K562 (cell line): ENCODE data around the gene CTIF. TPM values are rescaled to one million over a fixed set of nuclear protein-coding genes. Genes with fewer than 3 reads are reported as not detected.

Source experiments
- ATAC-seq: fragments of 200-7000 bp; cut with Tn5 transposase; 3 replicates; pipeline ENCODE4 v1.9.1; 2020; ENCODE audit warnings: moderate library complexity
- BruUV-seq: library from RNA; stranded (reverse); fragments of 400-500 nt; replicated peaks from 2 replicates; lab custom pipeline; 2021; lab: Mats Ljungman, UMichigan
- CTCF ChIA-PET: fragments of 300-600 bp; formaldehyde crosslinking; extraction: SDS; loops from one replicate; lab custom pipeline; 2021; ENCODE audit warnings: low intra/inter-chr PET ratio; lab: Yijun Ruan, JAX
- POLR2A ChIA-PET: fragments of 300-600, 350-650 bp; sonication (Branson Sonifier 250); formaldehyde crosslinking; extraction: SDS; loops from one replicate; lab custom pipeline; 2021; ENCODE audit warnings: antibody characterized with exemption, inconsistent platforms; lab: Yijun Ruan, JAX
- DNase-seq, 4 experiments: peaks; one replicate each; pipeline versions ENCODE4 v3.0.0 to v3.0.0-alpha.2; 2011 to 2018; ENCODE audit warnings: low spot score in 3 of 4, mixed read lengths in 3 of 4; ENCODE audit errors: extremely low read depth in 1 of 4
- FAIRE-seq: peaks from 2 replicates; lab custom pipeline; 2011; peaks lifted over from hg19 to GRCh38; lab: Jason Lieb, UNC
- H2AFZ ChIP-seq: 2 replicates; pipeline ENCODE4 v1.6.0; 2011; ENCODE audit warnings: low read depth, low read length, control low read depth, inconsistent platforms
- H3K27ac ChIP-seq: fragments of 200-600 bp; 3 replicates; pipeline ENCODE4 v1.8.0; 2011; ENCODE audit warnings: low read depth, mild to moderate bottlenecking, control low read depth, inconsistent platforms, low read length, moderate library complexity, mixed read lengths; ENCODE audit errors: extremely low read depth
- H3K27me3 ChIP-seq, 2 experiments: fragments of 300-600 bp in 1 of 2; 2 replicates in 1 of 2; 3 replicates in 1 of 2; pipeline versions ENCODE4 v1.6.0 to v1.8.0; 2011; ENCODE audit warnings: inconsistent platforms in 2 of 2, low read length in 2 of 2, mild to moderate bottlenecking in 1 of 2, mixed read lengths in 1 of 2, moderate library complexity in 1 of 2; ENCODE audit not compliant: control insufficient read depth in 2 of 2, insufficient read depth in 2 of 2
- H3K36me3 ChIP-seq: fragments of 300-600 bp; 3 replicates; pipeline ENCODE4 v1.8.0; 2011; ENCODE audit warnings: mild to moderate bottlenecking, low read length, inconsistent platforms; ENCODE audit not compliant: control insufficient read depth, insufficient read depth
- H3K4me1 ChIP-seq, 2 experiments: fragments of 200-600 bp in 1 of 2; replicated peaks in 1 of 2; 2 replicates in 1 of 2; 3 replicates in 1 of 2; pipeline versions ENCODE4 v1.5.1 to v1.8.0; 2011; ENCODE audit warnings: inconsistent platforms in 2 of 2, low read length in 2 of 2, mild to moderate bottlenecking in 1 of 2, mixed read lengths in 1 of 2, moderate library complexity in 1 of 2; ENCODE audit not compliant: control insufficient read depth in 2 of 2, insufficient read depth in 2 of 2
- H3K4me2 ChIP-seq: 2 replicates; pipeline ENCODE4 v1.6.1; 2011; ENCODE audit warnings: low read length, control low read depth, inconsistent platforms, mixed read lengths; ENCODE audit not compliant: insufficient read depth
- H3K4me3 ChIP-seq: fragments of 200-600 bp; sonication (generic), shearing (Covaris generic); 2 replicates; pipeline ENCODE4 v1.5.1; 2016; ENCODE audit warnings: control low read depth, inconsistent platforms
- H3K79me2 ChIP-seq: fragments of 200-600 bp; 3 replicates; pipeline ENCODE4 v1.8.0; 2011; ENCODE audit warnings: low read length, inconsistent platforms; ENCODE audit not compliant: control insufficient read depth, insufficient read depth
- H3K9ac ChIP-seq, 2 experiments: 2 replicates each; pipeline versions ENCODE4 v1.6.0 to v1.6.1; 2011; ENCODE audit warnings: low read depth in 2 of 2, low read length in 2 of 2, control low read depth in 1 of 2, inconsistent platforms in 1 of 2, mild to moderate bottlenecking in 1 of 2, mixed read lengths in 1 of 2; ENCODE audit not compliant: insufficient read depth in 1 of 2
- H3K9me1 ChIP-seq: one replicate; pipeline ENCODE4 v1.6.0; 2011; ENCODE audit warnings: inconsistent platforms, mild to moderate bottlenecking, low read length, moderate library complexity; ENCODE audit not compliant: control insufficient read depth, insufficient read depth
- H3K9me3 ChIP-seq: replicated peaks from 2 replicates; pipeline ENCODE4 v1.5.1; 2011; ENCODE audit warnings: low read depth, low read length, inconsistent platforms; ENCODE audit not compliant: control insufficient read depth, insufficient read depth
- H4K20me1 ChIP-seq: replicated peaks from 2 replicates; pipeline ENCODE4 v1.6.1; 2011; ENCODE audit warnings: low read length, inconsistent platforms, mixed read lengths; ENCODE audit not compliant: control insufficient read depth, insufficient read depth
- ATF1 ChIP-seq, 2 experiments: fragments of 450-650 bp in 1 of 2; IDR thresholded peaks; 2 replicates each; pipeline ENCODE4 v1.6.1; 2016; ENCODE audit warnings: missing compliant biosample characterization in 1 of 2, missing genetic modification characterization in 1 of 2
- BMI1 ChIP-seq: fragments of 150-350 bp; IDR thresholded peaks from 2 replicates; pipeline ENCODE4 v1.6.1; 2014; ENCODE audit warnings: low read length
- CEBPG ChIP-seq, 3 experiments: fragments of 200-800 bp in 1 of 3; sonication (Bioruptor generic) in 1 of 3; sonication (generic) in 1 of 3; formaldehyde crosslinking in 1 of 3; IDR thresholded peaks in 2 of 3; conservative IDR thresholded peaks in 1 of 3; 2 replicates each; pipeline versions ENCODE4 v1.6.1 to v1.8.0; 2016 to 2022; ENCODE audit warnings: missing compliant biosample characterization in 2 of 3, missing genetic modification characterization in 2 of 3, mild to moderate bottlenecking in 1 of 3, missing genetic modification reagents in 1 of 3
- EP300 ChIP-seq: IDR thresholded peaks from 2 replicates; pipeline ENCODE4 v1.6.1; 2012; ENCODE audit warnings: low read length, improper control_type of control experiment
- ETS2 ChIP-seq: IDR thresholded peaks from 2 replicates; pipeline ENCODE4 v1.6.1; 2016; ENCODE audit warnings: borderline replicate concordance, missing genetic modification characterization, mild to moderate bottlenecking, moderate library complexity, missing compliant biosample characterization; ENCODE audit not compliant: poor library complexity, severe bottlenecking
- FOXK2 ChIP-seq, 2 experiments: fragments of 450-650 bp; IDR thresholded peaks in 1 of 2; conservative IDR thresholded peaks in 1 of 2; 2 replicates each; pipeline ENCODE4 v1.6.1; 2016; ENCODE audit warnings: low read depth in 2 of 2, mild to moderate bottlenecking in 1 of 2
- NFE2L1 ChIP-seq: fragments of 450-650 bp; IDR thresholded peaks from 2 replicates; pipeline ENCODE4 v1.6.1; 2016; ENCODE audit warnings: missing genetic modification characterization, low read depth, mild to moderate bottlenecking, missing compliant biosample characterization, moderate library complexity, borderline replicate concordance
- RAD21 ChIP-seq, 2 experiments: fragments of 250-450 bp in 1 of 2; fragments of 450-650 bp in 1 of 2; sonication (Bioruptor Pico) in 1 of 2; formaldehyde crosslinking in 1 of 2; IDR thresholded peaks in 1 of 2; conservative IDR thresholded peaks in 1 of 2; 2 replicates each; pipeline versions ENCODE4 v1.4.0 to v1.8.0; 2020 to 2022; ENCODE audit warnings: mild to moderate bottlenecking in 2 of 2, moderate library complexity in 1 of 2
- RBM22 ChIP-seq: fragments of 200-400 bp; formaldehyde crosslinking; IDR thresholded peaks from 2 replicates; pipeline ENCODE4 v1.6.1; 2018; ENCODE audit warnings: low read length, low read depth; ENCODE audit not compliant: poor library complexity, severe bottlenecking
- SP1 ChIP-seq: sonication (generic); formaldehyde crosslinking; IDR thresholded peaks from 2 replicates; pipeline ENCODE4 v1.8.1; 2022; ENCODE audit warnings: mild to moderate bottlenecking, missing genetic modification reagents
- SPI1 ChIP-seq: IDR thresholded peaks from 2 replicates; pipeline ENCODE4 v1.6.1; 2011; ENCODE audit warnings: low read depth, low read length, control low read depth, borderline replicate concordance
- ZNF197 ChIP-seq: fragments of 200-800 bp; sonication (Bioruptor generic); IDR thresholded peaks from 2 replicates; pipeline ENCODE4 v1.6.1; 2016; ENCODE audit warnings: low read depth, missing genetic modification characterization, missing compliant biosample characterization
- ZNF253 ChIP-seq: fragments of 250-450 bp; sonication (Bioruptor Pico); conservative IDR thresholded peaks from 2 replicates; pipeline ENCODE4 v1.6.1; 2021; ENCODE audit warnings: mild to moderate bottlenecking
- ZNF347 ChIP-seq: fragments of 450-650 bp; formaldehyde crosslinking; IDR thresholded peaks from 2 replicates; pipeline ENCODE4 v1.4.0; 2020; ENCODE audit warnings: low read depth, mild to moderate bottlenecking, moderate library complexity
- ZNF717 ChIP-seq: fragments of 250-450 bp; sonication (Bioruptor Pico); IDR thresholded peaks from 2 replicates; pipeline ENCODE4 v1.5.0; 2021
- ZNF778 ChIP-seq: fragments of 450-650 bp; formaldehyde crosslinking; IDR thresholded peaks from 2 replicates; pipeline ENCODE4 v1.4.0; 2020; ENCODE audit warnings: mild to moderate bottlenecking, moderate library complexity
- WGBS: fragments of 100-300 bp; shearing (Covaris generic); methylation state at CpG from one replicate; pipeline ENCODE4 v1.1.6; 2016; ENCODE audit warnings: low coverage, mixed read lengths; ENCODE audit not compliant: insufficient coverage; ENCODE audit errors: missing lambda C conversion rate; 5-methylcytosine and 5-hydroxymethylcytosine counted together
- in situ Hi-C: fragments of 300-500 bp; cut with MboI; formaldehyde crosslinking; loops from 4 replicates; pipeline ENCODE4 v1.15.0; 2018; ENCODE audit warnings: inconsistent platforms, mixed read lengths
- intact Hi-C: fragments of 100-400 bp; cut with micrococcal nuclease; formaldehyde crosslinking; loops from 2 replicates; pipeline ENCODE4 v1.14.2; 2022
- polyA plus RNA-seq, 8 experiments: library from polyadenylated mRNA; depleted of rRNA in 4 of 8; stranded (reverse) in 5 of 8; unstranded in 3 of 8; fragments of >200 nt; fragmentation: Nextera tagmentation in 2 of 8; fragmentation: Illumina TruSeq in 1 of 8; extraction: Ambion mirVana in 2 of 8; extraction: Trizol in 1 of 8; gene quantifications; 2 replicates each; pipeline versions ENCODE4 v1.2.1 to v1.2.3, GENCODE V29; 2011 to 2014; ENCODE audit warnings: inconsistent platforms in 1 of 8, missing spikeins in 1 of 8
- total RNA-seq, 7 experiments: library from RNA; depleted of rRNA in 6 of 7; stranded (reverse); fragments of >200 nt in 6 of 7; fragmentation: Illumina TruSeq in 2 of 7; extraction: Trizol in 2 of 7; gene quantifications; 2 replicates each; pipeline versions ENCODE4 v1.2.1 to v1.2.3, GENCODE V29; 2011 to 2021; ENCODE audit warnings: low replicate concordance in 1 of 7
- TF ChIP-seq, protein P1 (sequence below): IDR thresholded peaks from 2 replicates; pipeline ENCODE4 v1.6.1; 2012; ENCODE audit warnings: low read depth, low read length, improper control_type of control experiment, borderline replicate concordance

The CTIF gene
- total and polyA plus RNA-seq, 9 of the 15 experiments (the other 6 are each of a cell fraction or from before 2014, with no cell fraction given), result 0.17 to 11.5 (median 2.2) TPM

- Histone ChIP-seq H3K79me2 (no peaks in the 10 kb centered on the region), H3K36me3 (no peaks in the 10 kb centered on the region), H3K4me1 (no peaks in the 10 kb centered on the region), H3K9me3 (no peaks in the 10 kb centered on the region), H4K20me1 (no peaks in the 10 kb centered on the region), H3K4me2 (no peak overlapping the region), H3K27ac (no peak overlapping the region), H3K9me1 (no peaks in the 10 kb centered on the region), H3K27me3 (no peaks in the 10 kb centered on the region), H3K9ac (no peak overlapping the region), H3K4me3 (no peak overlapping the region), H2AFZ (no peak overlapping the region)
- in situ Hi-C loops, result no loop called here
- intact Hi-C loops, result no loop called here
- peak in 2 of 4 experiments; percentile 8 to 11 for DNase-seq
- ChIA-PET CTCF (no interaction called here), POLR2A (no interaction called here)
- TF ChIP-seq EP300, result no peak
- no peak for TF ChIP-seq SPI1
- TF ChIP-seq ZNF717 (CRISPR knock-in tag), result no peak
- TF ChIP-seq ZNF197 (CRISPR knock-in tag), result no peak
- no peak for TF ChIP-seq SP1
- TF ChIP-seq BMI1, result no peak
- TF ChIP-seq, protein P1, sequence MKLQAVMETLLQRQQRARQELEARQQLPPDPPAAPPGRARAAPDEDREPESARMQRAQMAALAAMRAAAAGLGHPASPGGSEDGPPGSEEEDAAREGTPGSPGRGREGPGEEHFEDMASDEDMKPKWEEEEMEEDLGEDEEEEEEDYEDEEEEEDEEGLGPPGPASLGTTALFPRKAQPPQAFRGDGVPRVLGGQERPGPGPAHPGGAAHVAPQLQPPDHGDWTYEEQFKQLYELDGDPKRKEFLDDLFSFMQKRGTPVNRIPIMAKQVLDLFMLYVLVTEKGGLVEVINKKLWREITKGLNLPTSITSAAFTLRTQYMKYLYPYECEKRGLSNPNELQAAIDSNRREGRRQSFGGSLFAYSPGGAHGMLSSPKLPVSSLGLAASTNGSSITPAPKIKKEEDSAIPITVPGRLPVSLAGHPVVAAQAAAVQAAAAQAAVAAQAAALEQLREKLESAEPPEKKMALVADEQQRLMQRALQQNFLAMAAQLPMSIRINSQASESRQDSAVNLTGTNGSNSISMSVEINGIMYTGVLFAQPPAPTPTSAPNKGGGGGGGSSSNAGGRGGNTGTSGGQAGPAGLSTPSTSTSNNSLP, result no peak
- no peak for TF ChIP-seq RAD21 (CRISPR knock-in tag; conservative IDR thresholded peaks at IDR 0.05 in 1 of 2, IDR thresholded peaks at IDR 0.05 in 1 of 2)
- no peak for TF ChIP-seq ATF1 (CRISPR knock-in tag; IDR thresholded peaks at IDR 0.05)
- no peak for TF ChIP-seq ATF1 (tag; IDR thresholded peaks at IDR 0.05)
- no peak for TF ChIP-seq CEBPG (CRISPR knock-in tag; IDR thresholded peaks at IDR 0.05)
- no peak for TF ChIP-seq CEBPG (tag; conservative IDR thresholded peaks at IDR 0.05 in 1 of 2, IDR thresholded peaks at IDR 0.05 in 1 of 2)
- no peak for TF ChIP-seq ETS2 (tag)
- no peak for TF ChIP-seq NFE2L1 (tag)
- no peak for TF ChIP-seq FOXK2 (conservative IDR thresholded peaks at IDR 0.05 in 1 of 2, IDR thresholded peaks at IDR 0.05 in 1 of 2; ENCODE audit: low read depth in 2 of 2)
- no peak for TF ChIP-seq ZNF347 (CRISPR knock-in tag)
- TF ChIP-seq RBM22, result no peak
- no peak for TF ChIP-seq ZNF778 (CRISPR knock-in tag)
- TF ChIP-seq ZNF253, result no peak
- 38% methylated on average over 4 of the region's 7 CpGs for WGBS
- ATAC-seq, result no peak
- FAIRE-seq, result no peak
- BruUV-seq, result no TSS peak
Observed at GRCh38 chr18:48623468-48624235, 84.8 kb downstream of the CTIF start.
